HEK293T (cell line): ENCODE results near the gene CTH.
"Not testable (repeated sequence)": the region's sequence is repeated elsewhere in the genome, so short reads cannot be mapped to it uniquely, and the experiment has no call there.

ENCODE experiments used
- CTCF ChIA-PET: fragments of 350-600 bp; formaldehyde crosslinking; extraction: SDS; loops from one replicate; lab custom pipeline; 2021; ENCODE audit warnings: antibody characterized with exemption, inconsistent platforms; lab: Yijun Ruan, JAX
- POLR2A ChIA-PET: fragments of 350-600 bp; formaldehyde crosslinking; extraction: SDS; loops from one replicate; lab custom pipeline; 2020; ENCODE audit warnings: antibody characterized with exemption, inconsistent platforms; lab: Yijun Ruan, JAX
- DNase-seq: peaks from one replicate; pipeline ENCODE4 v3.0.0; 2012; ENCODE audit warnings: mixed read lengths; ENCODE audit errors: extremely low spot score
- ARNT ChIP-seq: fragments of 450-650 bp; IDR thresholded peaks from 2 replicates; pipeline ENCODE4 v1.6.1; 2017; ENCODE audit warnings: mild to moderate bottlenecking
- BHLHE40 ChIP-seq: fragments of 450-650 bp; IDR thresholded peaks from 2 replicates; pipeline ENCODE4 v1.6.1; 2016; ENCODE audit warnings: mild to moderate bottlenecking, moderate library complexity, borderline replicate concordance
- CTBP1 ChIP-seq: fragments of 450-650 bp; IDR thresholded peaks from 2 replicates; pipeline ENCODE4 v1.6.1; 2016; ENCODE audit warnings: borderline replicate concordance
- ELF4 ChIP-seq: fragments of 450-650 bp; IDR thresholded peaks from 2 replicates; pipeline ENCODE4 v1.6.1; 2017; ENCODE audit warnings: antibody characterized with exemption
- FOXA1 ChIP-seq: fragments of 450-650 bp; IDR thresholded peaks from 2 replicates; pipeline ENCODE4 v1.6.1; 2016; ENCODE audit warnings: mild to moderate bottlenecking
- FOXK2 ChIP-seq: fragments of 450-650 bp; IDR thresholded peaks from 2 replicates; pipeline ENCODE4 v1.6.1; 2016; ENCODE audit warnings: mild to moderate bottlenecking
- FOXM1 ChIP-seq: fragments of 450-650 bp; IDR thresholded peaks from 2 replicates; pipeline ENCODE4 v1.6.1; 2017; ENCODE audit warnings: mild to moderate bottlenecking, borderline replicate concordance
- HDGF ChIP-seq: fragments of 450-650 bp; IDR thresholded peaks from 2 replicates; pipeline ENCODE4 v1.6.1; 2017; ENCODE audit warnings: antibody characterized with exemption, borderline replicate concordance
- L3MBTL2 ChIP-seq: fragments of 450-650 bp; conservative IDR thresholded peaks from 2 replicates; pipeline ENCODE4 v1.6.1; 2016; ENCODE audit warnings: mild to moderate bottlenecking
- NFRKB ChIP-seq: fragments of 450-650 bp; IDR thresholded peaks from 2 replicates; pipeline ENCODE4 v1.6.1; 2016; ENCODE audit warnings: mild to moderate bottlenecking, moderate library complexity
- PKNOX1 ChIP-seq: fragments of 450-650 bp; IDR thresholded peaks from 2 replicates; pipeline ENCODE4 v1.6.1; 2016
- SP1 ChIP-seq: fragments of 450-650 bp; IDR thresholded peaks from 2 replicates; pipeline ENCODE4 v1.6.1; 2017
- SUZ12 ChIP-seq: fragments of 450-650 bp; IDR thresholded peaks from 2 replicates; pipeline ENCODE4 v1.6.1; 2016; ENCODE audit warnings: mild to moderate bottlenecking
- TARDBP ChIP-seq: fragments of 450-650 bp; IDR thresholded peaks from 2 replicates; pipeline ENCODE4 v1.6.1; 2016
- ZNF384 ChIP-seq: fragments of 450-650 bp; IDR thresholded peaks from 2 replicates; pipeline ENCODE4 v1.6.1; 2016

CTH gene

GRCh38 chr1:70405780-70406416, 5.2 kb upstream of the CTH start:
- no peak for TF ChIP-seq ARNT
- no peak for TF ChIP-seq ZNF384
- no peak for TF ChIP-seq NFRKB
- no peak for DNase-seq
- ChIA-PET CTCF (no interaction called here), POLR2A (interaction anchor here (1.6 kb wide), 1 partner anchor 51 kb away, joined by 11 read pairs; the partner anchor contains the start of gene ANKRD13C)

GRCh38 chr1:70409136-70409535, 1.9 kb upstream of the CTH start:
- ChIA-PET POLR2A (interaction anchor here (3.0 kb wide), 1 partner anchor 8 kb away, joined by 29 read pairs; no protein-coding TSS in a partner anchor), CTCF (no interaction called here)
- DNase-seq: no peak
- TF ChIP-seq NFRKB: no peak
- no peak for TF ChIP-seq FOXA1
- no peak for TF ChIP-seq ELF4
- no peak for TF ChIP-seq ARNT
- no peak for TF ChIP-seq FOXK2
- no peak for TF ChIP-seq SUZ12
- no peak for TF ChIP-seq CTBP1

- CTCF ChIA-PET: interaction anchor here (1.0 to 1.1 kb wide), 2 partner anchors 28 to 34 kb away, joined by 3 to 5 read pairs; no protein-coding TSS in a partner anchor
These were observed 334 bp downstream of the CTH start for GRCh38 chr1:70411360-70411844.

GRCh38 chr1:70415882-70416281, 4.8 kb downstream of the CTH start:
- DNase-seq: no peak
- CTCF ChIA-PET: no interaction called here
- TF ChIP-seq NFRKB: no peak
- POLR2A ChIA-PET: no interaction called here

More at GRCh38 chr1:70411360-70411844, 334 bp downstream of the CTH start:
- POLR2A ChIA-PET: interaction anchor here (0.7 to 3.8 kb wide), 48 partner anchors 9 to 273 kb away, joined by 3 to 103 read pairs (median 6); partner anchors contain the start of genes ANKRD13C, LRRC40 and SRSF11
- no peak for DNase-seq
- TF ChIP-seq BHLHE40: no peak
- TF ChIP-seq PKNOX1: no peak
- peak; percentile 88 for TF ChIP-seq L3MBTL2

GRCh38 chr1:70418973-70419734, 8.1 kb downstream of the CTH start:
- CTCF ChIA-PET, DNase-seq: not testable (repeated sequence)
- POLR2A ChIA-PET: interaction anchor here (2.0 kb wide), 1 partner anchor 8 kb away, joined by 15 read pairs; the partner anchor contains the start of gene CTH

- no peak for TF ChIP-seq NFRKB
- TF ChIP-seq L3MBTL2: no peak
- TF ChIP-seq ARNT: no peak
- TF ChIP-seq ELF4: no peak
- no peak for TF ChIP-seq SUZ12
- TF ChIP-seq FOXM1: no peak
- TF ChIP-seq SP1: no peak
- TF ChIP-seq ZNF384: no peak
- no peak for TF ChIP-seq CTBP1
- no peak for TF ChIP-seq FOXK2
- no peak for TF ChIP-seq TARDBP
- no peak for TF ChIP-seq PKNOX1
- CTCF ChIA-PET: no interaction called here
- POLR2A ChIA-PET: interaction anchor here (2.0 kb wide), 1 partner anchor 9 kb away, joined by 15 read pairs; the partner anchor contains the start of gene CTH
- DNase-seq: peak; percentile 34
These were observed 9.3 kb downstream of the CTH start for GRCh38 chr1:70420320-70420719.

GRCh38 chr1:70426154-70427131, 15.4 kb downstream of the CTH start:
- no peak for DNase-seq
- ChIA-PET POLR2A (interaction anchor here (1.2 kb wide), 1 partner anchor 13 kb away, joined by 3 read pairs; no protein-coding TSS in a partner anchor), CTCF (no interaction called here)
- TF ChIP-seq HDGF: no peak
- no peak for TF ChIP-seq PKNOX1
- TF ChIP-seq BHLHE40: no peak
- no peak for TF ChIP-seq FOXK2
- TF ChIP-seq ARNT: no peak
- TF ChIP-seq SP1: no peak
- TF ChIP-seq SUZ12: no peak
- TF ChIP-seq FOXM1: no peak
- no peak for TF ChIP-seq FOXA1
- TF ChIP-seq NFRKB: no peak
- no peak for TF ChIP-seq ZNF384
